HG03159 (cell line): ENCODE data around the gene CFC1.
"Not testable (repeated sequence)": the region's sequence is repeated elsewhere in the genome, so short reads cannot be mapped to it uniquely, and the experiment has no call there.

ENCODE experiments used
- ATAC-seq: cut with Tn5 transposase; IDR thresholded peaks from one replicate; pipeline ENCODE4 v1.9.1; 2021; ENCODE audit warnings: mild to moderate bottlenecking, moderate library complexity; ENCODE audit not compliant: unreplicated experiment

The CFC1 gene

GRCh38 chr2:130584726-130585125 is 14.6 kb downstream of the CFC1 start:
- ATAC-seq, result not testable (repeated sequence)

- ATAC-seq, result not testable (repeated sequence)
Measured at GRCh38 chr2:130583582-130583981, 15.8 kb downstream of the CFC1 start.

- not testable (repeated sequence) for ATAC-seq
Measured at GRCh38 chr2:130582970-130583369, 16.4 kb downstream of the CFC1 start.

GRCh38 chr2:130581491-130581890 is 17.9 kb downstream of the CFC1 start:
- ATAC-seq, result not testable (repeated sequence)

- ATAC-seq, result not testable (repeated sequence)
Measured at GRCh38 chr2:130579121-130579520, 20.3 kb downstream of the CFC1 start.

- not testable (repeated sequence) for ATAC-seq
Measured at GRCh38 chr2:130577559-130577958, 21.8 kb downstream of the CFC1 start.

GRCh38 chr2:130576209-130576784 is 23.1 kb downstream of the CFC1 start:
- ATAC-seq, result not testable (repeated sequence)

- not testable (repeated sequence) for ATAC-seq
Measured at GRCh38 chr2:130574230-130574629, 25.1 kb downstream of the CFC1 start.

- ATAC-seq, result not testable (repeated sequence)
Measured at GRCh38 chr2:130571929-130572328, 27.4 kb downstream of the CFC1 start.

- ATAC-seq, result not testable (repeated sequence)
Measured at GRCh38 chr2:130566165-130566564, 33.2 kb downstream of the CFC1 start.

GRCh38 chr2:130556441-130556840 is 42.9 kb downstream of the CFC1 start:
- not testable (repeated sequence) for ATAC-seq

- not testable (repeated sequence) for ATAC-seq
Measured at GRCh38 chr2:130554178-130554577, 45.2 kb downstream of the CFC1 start.

- ATAC-seq, result not testable (repeated sequence)
Measured at GRCh38 chr2:130549475-130549874, 49.9 kb downstream of the CFC1 start.

GRCh38 chr2:130548418-130548817 is 51.0 kb downstream of the CFC1 start:
- ATAC-seq, result not testable (repeated sequence)

GRCh38 chr2:130544978-130545377 is 54.4 kb downstream of the CFC1 start:
- not testable (repeated sequence) for ATAC-seq

- ATAC-seq, result not testable (repeated sequence)
Measured at GRCh38 chr2:130543785-130544528, 55.4 kb downstream of the CFC1 start.

- ATAC-seq, result not testable (repeated sequence)
Measured at GRCh38 chr2:130542789-130543188, 56.6 kb downstream of the CFC1 start.
